ENCODE data around the gene PTGDS.

Gene PTGDS

DNA sequence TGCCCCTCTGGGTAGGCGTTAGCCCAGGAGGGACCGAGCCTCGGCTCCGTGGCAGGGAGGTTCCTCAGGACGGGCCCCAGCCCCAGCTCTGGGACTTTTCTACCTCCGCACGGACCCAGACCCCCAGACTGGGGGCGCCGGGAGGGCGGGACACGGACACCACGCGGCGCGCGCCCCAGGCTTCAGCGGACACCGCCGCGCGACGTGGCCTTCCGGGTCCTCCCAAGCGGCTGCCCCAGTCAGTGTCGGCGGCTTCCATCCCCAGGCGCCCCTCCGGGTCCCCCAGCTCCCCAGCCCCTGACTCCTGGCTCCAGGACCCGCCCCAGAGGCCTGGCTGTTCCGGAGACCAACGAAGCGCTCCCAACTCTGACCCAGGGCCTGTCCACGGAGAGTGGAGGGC is 8.5 kb downstream of the PTGDS start:
- no peak for ATAC-seq
- TF ChIP-seq ZC3H10 (CRISPR knock-in tag; IDR thresholded peaks at IDR 0.05) (no peak), BACH2 (CRISPR knock-in tag; IDR thresholded peaks at IDR 0.05; ENCODE audit: borderline replicate concordance) (no peak), ZNF70 (CRISPR knock-in tag; IDR thresholded peaks at IDR 0.05) (no peak), TCF4 (CRISPR knock-in tag; IDR thresholded peaks at IDR 0.05; ENCODE audit: borderline replicate concordance) (no peak), ISL1 (CRISPR knock-in tag; IDR thresholded peaks at IDR 0.05) (no peak), RARB (CRISPR knock-in tag; IDR thresholded peaks at IDR 0.05) (no peak), CSDC2 (CRISPR knock-in tag; IDR thresholded peaks at IDR 0.05) (no peak), SNAI2 (CRISPR knock-in tag; IDR thresholded peaks at IDR 0.05) (no peak), OSR1 (CRISPR knock-in tag; IDR thresholded peaks at IDR 0.05) (no peak), ZNF8 (CRISPR knock-in tag; IDR thresholded peaks at IDR 0.05) (no peak), TOX (CRISPR knock-in tag; IDR thresholded peaks at IDR 0.05; ENCODE audit: borderline replicate concordance) (no peak), ARNTL (CRISPR knock-in tag; IDR thresholded peaks at IDR 0.05; ENCODE audit: borderline replicate concordance, low read depth) (no peak), ZFP30 (CRISPR knock-in tag; IDR thresholded peaks at IDR 0.05) (no peak), PPARA (CRISPR knock-in tag; IDR thresholded peaks at IDR 0.05; ENCODE audit: borderline replicate concordance) (no peak)
- TF ChIP-seq, protein P1, sequence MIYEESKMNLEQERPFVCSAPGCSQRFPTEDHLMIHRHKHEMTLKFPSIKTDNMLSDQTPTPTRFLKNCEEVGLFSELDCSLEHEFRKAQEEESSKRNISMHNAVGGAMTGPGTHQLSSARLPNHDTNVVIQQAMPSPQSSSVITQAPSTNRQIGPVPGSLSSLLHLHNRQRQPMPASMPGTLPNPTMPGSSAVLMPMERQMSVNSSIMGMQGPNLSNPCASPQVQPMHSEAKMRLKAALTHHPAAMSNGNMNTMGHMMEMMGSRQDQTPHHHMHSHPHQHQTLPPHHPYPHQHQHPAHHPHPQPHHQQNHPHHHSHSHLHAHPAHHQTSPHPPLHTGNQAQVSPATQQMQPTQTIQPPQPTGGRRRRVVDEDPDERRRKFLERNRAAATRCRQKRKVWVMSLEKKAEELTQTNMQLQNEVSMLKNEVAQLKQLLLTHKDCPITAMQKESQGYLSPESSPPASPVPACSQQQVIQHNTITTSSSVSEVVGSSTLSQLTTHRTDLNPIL (CRISPR knock-in tag; IDR thresholded peaks at IDR 0.05; ENCODE audit: low read depth), result no peak
- TF ChIP-seq, protein P2, sequence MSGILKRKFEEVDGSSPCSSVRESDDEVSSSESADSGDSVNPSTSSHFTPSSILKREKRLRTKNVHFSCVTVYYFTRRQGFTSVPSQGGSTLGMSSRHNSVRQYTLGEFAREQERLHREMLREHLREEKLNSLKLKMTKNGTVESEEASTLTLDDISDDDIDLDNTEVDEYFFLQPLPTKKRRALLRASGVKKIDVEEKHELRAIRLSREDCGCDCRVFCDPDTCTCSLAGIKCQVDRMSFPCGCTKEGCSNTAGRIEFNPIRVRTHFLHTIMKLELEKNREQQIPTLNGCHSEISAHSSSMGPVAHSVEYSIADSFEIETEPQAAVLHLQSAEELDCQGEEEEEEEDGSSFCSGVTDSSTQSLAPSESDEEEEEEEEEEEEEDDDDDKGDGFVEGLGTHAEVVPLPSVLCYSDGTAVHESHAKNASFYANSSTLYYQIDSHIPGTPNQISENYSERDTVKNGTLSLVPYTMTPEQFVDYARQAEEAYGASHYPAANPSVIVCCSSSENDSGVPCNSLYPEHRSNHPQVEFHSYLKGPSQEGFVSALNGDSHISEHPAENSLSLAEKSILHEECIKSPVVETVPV (CRISPR knock-in tag; IDR thresholded peaks at IDR 0.05), result no peak
- TF ChIP-seq, protein P3, sequence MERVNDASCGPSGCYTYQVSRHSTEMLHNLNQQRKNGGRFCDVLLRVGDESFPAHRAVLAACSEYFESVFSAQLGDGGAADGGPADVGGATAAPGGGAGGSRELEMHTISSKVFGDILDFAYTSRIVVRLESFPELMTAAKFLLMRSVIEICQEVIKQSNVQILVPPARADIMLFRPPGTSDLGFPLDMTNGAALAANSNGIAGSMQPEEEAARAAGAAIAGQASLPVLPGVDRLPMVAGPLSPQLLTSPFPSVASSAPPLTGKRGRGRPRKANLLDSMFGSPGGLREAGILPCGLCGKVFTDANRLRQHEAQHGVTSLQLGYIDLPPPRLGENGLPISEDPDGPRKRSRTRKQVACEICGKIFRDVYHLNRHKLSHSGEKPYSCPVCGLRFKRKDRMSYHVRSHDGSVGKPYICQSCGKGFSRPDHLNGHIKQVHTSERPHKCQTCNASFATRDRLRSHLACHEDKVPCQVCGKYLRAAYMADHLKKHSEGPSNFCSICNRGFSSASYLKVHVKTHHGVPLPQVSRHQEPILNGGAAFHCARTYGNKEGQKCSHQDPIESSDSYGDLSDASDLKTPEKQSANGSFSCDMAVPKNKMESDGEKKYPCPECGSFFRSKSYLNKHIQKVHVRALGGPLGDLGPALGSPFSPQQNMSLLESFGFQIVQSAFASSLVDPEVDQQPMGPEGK (CRISPR knock-in tag; IDR thresholded peaks at IDR 0.05; ENCODE audit: borderline replicate concordance), result no peak

DNA sequence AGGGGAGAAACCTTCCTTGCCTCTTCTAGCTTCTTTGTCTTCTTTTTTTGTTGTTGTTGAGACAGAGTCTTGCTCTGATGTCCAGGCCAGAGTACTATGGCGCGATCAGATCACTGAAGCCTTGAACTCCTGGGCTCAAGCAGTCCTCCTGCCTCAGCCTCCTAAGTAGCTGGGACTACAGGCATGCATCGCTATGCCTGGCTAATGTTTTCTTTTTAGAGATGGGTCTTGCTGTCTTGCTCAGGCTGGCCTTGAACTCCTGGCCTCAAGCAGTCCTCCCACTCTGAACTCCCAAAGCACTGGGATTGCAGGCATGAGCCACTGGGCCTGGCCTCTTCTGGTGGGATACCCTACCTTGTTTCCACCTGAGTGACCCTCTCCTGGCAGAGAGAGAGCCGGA is 11.6 kb downstream of the PTGDS start:
- no peak for ATAC-seq
- TF ChIP-seq CSDC2 (CRISPR knock-in tag; IDR thresholded peaks at IDR 0.05) (no peak), PPARA (CRISPR knock-in tag; IDR thresholded peaks at IDR 0.05; ENCODE audit: borderline replicate concordance) (no peak), ISL1 (CRISPR knock-in tag; IDR thresholded peaks at IDR 0.05) (no peak), TCF4 (CRISPR knock-in tag; IDR thresholded peaks at IDR 0.05; ENCODE audit: borderline replicate concordance) (no peak), OSR1 (CRISPR knock-in tag; IDR thresholded peaks at IDR 0.05) (no peak), GLIS3 (CRISPR knock-in tag; IDR thresholded peaks at IDR 0.05) (no peak), ARNTL (CRISPR knock-in tag; IDR thresholded peaks at IDR 0.05; ENCODE audit: borderline replicate concordance, low read depth) (no peak), BACH2 (CRISPR knock-in tag; IDR thresholded peaks at IDR 0.05; ENCODE audit: borderline replicate concordance) (no peak), ZC3H10 (CRISPR knock-in tag; IDR thresholded peaks at IDR 0.05) (no peak), ZNF8 (CRISPR knock-in tag; IDR thresholded peaks at IDR 0.05) (no peak), ZNF565 (CRISPR knock-in tag; conservative IDR thresholded peaks at IDR 0.05; ENCODE audit: low read depth) (no peak)
- TF ChIP-seq, protein P4, sequence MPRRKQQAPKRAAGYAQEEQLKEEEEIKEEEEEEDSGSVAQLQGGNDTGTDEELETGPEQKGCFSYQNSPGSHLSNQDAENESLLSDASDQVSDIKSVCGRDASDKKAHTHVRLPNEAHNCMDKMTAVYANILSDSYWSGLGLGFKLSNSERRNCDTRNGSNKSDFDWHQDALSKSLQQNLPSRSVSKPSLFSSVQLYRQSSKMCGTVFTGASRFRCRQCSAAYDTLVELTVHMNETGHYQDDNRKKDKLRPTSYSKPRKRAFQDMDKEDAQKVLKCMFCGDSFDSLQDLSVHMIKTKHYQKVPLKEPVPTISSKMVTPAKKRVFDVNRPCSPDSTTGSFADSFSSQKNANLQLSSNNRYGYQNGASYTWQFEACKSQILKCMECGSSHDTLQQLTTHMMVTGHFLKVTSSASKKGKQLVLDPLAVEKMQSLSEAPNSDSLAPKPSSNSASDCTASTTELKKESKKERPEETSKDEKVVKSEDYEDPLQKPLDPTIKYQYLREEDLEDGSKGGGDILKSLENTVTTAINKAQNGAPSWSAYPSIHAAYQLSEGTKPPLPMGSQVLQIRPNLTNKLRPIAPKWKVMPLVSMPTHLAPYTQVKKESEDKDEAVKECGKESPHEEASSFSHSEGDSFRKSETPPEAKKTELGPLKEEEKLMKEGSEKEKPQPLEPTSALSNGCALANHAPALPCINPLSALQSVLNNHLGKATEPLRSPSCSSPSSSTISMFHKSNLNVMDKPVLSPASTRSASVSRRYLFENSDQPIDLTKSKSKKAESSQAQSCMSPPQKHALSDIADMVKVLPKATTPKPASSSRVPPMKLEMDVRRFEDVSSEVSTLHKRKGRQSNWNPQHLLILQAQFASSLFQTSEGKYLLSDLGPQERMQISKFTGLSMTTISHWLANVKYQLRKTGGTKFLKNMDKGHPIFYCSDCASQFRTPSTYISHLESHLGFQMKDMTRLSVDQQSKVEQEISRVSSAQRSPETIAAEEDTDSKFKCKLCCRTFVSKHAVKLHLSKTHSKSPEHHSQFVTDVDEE (CRISPR knock-in tag; IDR thresholded peaks at IDR 0.05), result no peak
- TF ChIP-seq, protein P2 (CRISPR knock-in tag; IDR thresholded peaks at IDR 0.05), result no peak

DNA sequence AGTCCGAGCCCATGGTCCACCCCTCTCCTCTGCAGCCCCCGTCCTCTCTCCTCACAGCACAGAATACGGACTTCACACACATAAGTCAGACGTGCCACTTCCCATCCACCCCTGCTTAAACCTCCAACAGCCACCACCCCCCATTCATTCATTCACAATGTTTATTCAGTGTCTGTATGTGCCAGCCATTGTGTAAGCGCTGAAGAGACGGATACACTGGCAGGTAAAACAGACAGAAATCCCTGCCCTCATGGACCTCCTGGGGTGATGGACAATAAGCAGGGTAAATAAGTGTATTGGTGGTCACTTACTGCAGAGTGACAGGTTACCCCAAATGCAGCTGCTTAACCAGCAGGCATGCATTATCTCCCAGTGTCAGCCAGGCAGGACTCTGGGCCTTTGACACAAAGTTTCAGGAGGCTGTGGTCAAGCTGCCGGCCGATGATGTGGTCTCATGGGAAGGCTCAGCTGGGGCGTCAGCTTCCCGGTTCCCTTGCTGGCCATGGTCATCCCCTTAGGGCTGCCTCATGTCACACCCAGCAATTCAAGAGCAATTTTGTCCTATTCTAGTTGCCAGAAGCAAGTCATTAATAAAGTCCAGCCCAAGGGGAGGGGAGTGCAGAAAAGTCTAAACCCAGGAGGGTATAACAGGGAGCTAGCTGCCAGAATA is 13.1 kb downstream of the PTGDS start:
- ATAC-seq, result no peak

More for the DNA sequence above, 13.1 kb downstream of the PTGDS start:
- TF ChIP-seq, protein P3 (CRISPR knock-in tag; IDR thresholded peaks at IDR 0.05; ENCODE audit: borderline replicate concordance), result no peak
- no peak for TF ChIP-seq PPARA (CRISPR knock-in tag; IDR thresholded peaks at IDR 0.05; ENCODE audit: borderline replicate concordance)
- no peak for TF ChIP-seq ZFP30 (CRISPR knock-in tag; IDR thresholded peaks at IDR 0.05)
- no peak for TF ChIP-seq ARNTL (CRISPR knock-in tag; IDR thresholded peaks at IDR 0.05; ENCODE audit: borderline replicate concordance, low read depth)
- TF ChIP-seq, protein P5, sequence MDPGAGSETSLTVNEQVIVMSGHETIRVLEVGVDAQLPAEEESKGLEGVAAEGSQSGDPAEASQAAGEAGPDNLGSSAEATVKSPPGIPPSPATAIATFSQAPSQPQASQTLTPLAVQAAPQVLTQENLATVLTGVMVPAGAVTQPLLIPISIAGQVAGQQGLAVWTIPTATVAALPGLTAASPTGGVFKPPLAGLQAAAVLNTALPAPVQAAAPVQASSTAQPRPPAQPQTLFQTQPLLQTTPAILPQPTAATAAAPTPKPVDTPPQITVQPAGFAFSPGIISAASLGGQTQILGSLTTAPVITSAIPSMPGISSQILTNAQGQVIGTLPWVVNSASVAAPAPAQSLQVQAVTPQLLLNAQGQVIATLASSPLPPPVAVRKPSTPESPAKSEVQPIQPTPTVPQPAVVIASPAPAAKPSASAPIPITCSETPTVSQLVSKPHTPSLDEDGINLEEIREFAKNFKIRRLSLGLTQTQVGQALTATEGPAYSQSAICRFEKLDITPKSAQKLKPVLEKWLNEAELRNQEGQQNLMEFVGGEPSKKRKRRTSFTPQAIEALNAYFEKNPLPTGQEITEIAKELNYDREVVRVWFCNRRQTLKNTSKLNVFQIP (CRISPR knock-in tag; IDR thresholded peaks at IDR 0.05; ENCODE audit: borderline replicate concordance, low read depth), result no peak
- TF ChIP-seq OSR1 (CRISPR knock-in tag; IDR thresholded peaks at IDR 0.05), result no peak
- TF ChIP-seq CSDC2 (CRISPR knock-in tag; IDR thresholded peaks at IDR 0.05), result no peak
- TF ChIP-seq SNAI2 (CRISPR knock-in tag; IDR thresholded peaks at IDR 0.05), result no peak
- no peak for TF ChIP-seq TOX (CRISPR knock-in tag; IDR thresholded peaks at IDR 0.05; ENCODE audit: borderline replicate concordance)
- no peak for TF ChIP-seq ZNF565 (CRISPR knock-in tag; conservative IDR thresholded peaks at IDR 0.05; ENCODE audit: low read depth)
- no peak for TF ChIP-seq ZC3H10 (CRISPR knock-in tag; IDR thresholded peaks at IDR 0.05)
- no peak for TF ChIP-seq TCF4 (CRISPR knock-in tag; IDR thresholded peaks at IDR 0.05; ENCODE audit: borderline replicate concordance)

Data from SK-N-SH treated with all-trans-retinoic acid at 6 μM for 48 hours (cell line).